ENCODE results near the gene TSSK6. TPM values are rescaled to one million over a fixed set of nuclear protein-coding genes. Genes with fewer than 3 reads are reported as not detected.

Gene TSSK6
- total RNA-seq, 4 donors from 2014 or later: 0.33 to 3.7 (median 1.5) TPM

- Histone ChIP-seq H3K27me3 (no peaks in the 10 kb centered on the region), H3K36me3 (peaks cover 15 to 57% (median 40%) of the 10 kb centered on the region in 4 donors), H3K4me1 (peaks cover 10 to 49% (median 21%) of the 10 kb centered on the region in 4 donors), H3K9me3 (no peaks in the 10 kb centered on the region), H3K4me3 (no peak overlapping the region), H3K27ac (replicated peaks in 1 of 4) (no peak overlapping the region)
- intact Hi-C loops (cut with DNase I): no loop called here
- no peak for TF ChIP-seq POLR2AphosphoS5 (IDR thresholded peaks at IDR 0.05)
- no peak for TF ChIP-seq POLR2A (IDR thresholded peaks at IDR 0.05; ENCODE audit: low read depth)
- TF ChIP-seq EP300 (IDR thresholded peaks at IDR 0.05): no peak
- TF ChIP-seq CTCF (IDR thresholded peaks at IDR 0.05): no peak
- DNase-seq (ENCODE audit: extremely low spot score): no peak
- 72% methylated on average over 20 of the region's 28 CpGs for WGBS
These were observed 11.4 kb upstream of the TSSK6 start for GRCh38 chr19:19526581-19527370.

GRCh38 chr19:19525611-19526380 lies 10.4 kb upstream of the TSSK6 start:
- WGBS: 88% methylated on average over 15 of the region's 23 CpGs
- intact Hi-C loops (cut with DNase I): no loop called here
- Histone ChIP-seq H3K4me1 (peaks cover 10 to 58% (median 21%) of the 10 kb centered on the region in 4 donors), H3K9me3 (no peaks in the 10 kb centered on the region), H3K27ac (replicated peaks in 1 of 4) (no peak overlapping the region), H3K4me3 (no peak overlapping the region), H3K27me3 (no peaks in the 10 kb centered on the region), H3K36me3 (peaks cover 15 to 62% (median 40%) of the 10 kb centered on the region in 4 donors)
- DNase-seq (ENCODE audit: extremely low spot score): no peak
- TF ChIP-seq CTCF (IDR thresholded peaks at IDR 0.05): no peak
- TF ChIP-seq POLR2A (IDR thresholded peaks at IDR 0.05; ENCODE audit: low read depth): no peak
- TF ChIP-seq EP300 (IDR thresholded peaks at IDR 0.05): no peak
- TF ChIP-seq POLR2AphosphoS5 (IDR thresholded peaks at IDR 0.05): no peak

- Histone ChIP-seq H3K9me3 (no peaks in the 10 kb centered on the region), H3K4me1 (peaks cover 8 to 67% (median 22%) of the 10 kb centered on the region in 4 donors), H3K27ac (replicated peaks in 1 of 4) (no peak overlapping the region), H3K4me3 (no peak overlapping the region), H3K27me3 (no peaks in the 10 kb centered on the region), H3K36me3 (peaks cover 15 to 74% (median 50%) of the 10 kb centered on the region in 4 donors)
- no peak for DNase-seq (ENCODE audit: extremely low spot score)
- intact Hi-C loops (cut with DNase I): no loop called here
- no peak for TF ChIP-seq EP300 (IDR thresholded peaks at IDR 0.05)
- TF ChIP-seq POLR2AphosphoS5 (IDR thresholded peaks at IDR 0.05): no peak
- no peak for TF ChIP-seq CTCF (IDR thresholded peaks at IDR 0.05)
- TF ChIP-seq POLR2A (IDR thresholded peaks at IDR 0.05; ENCODE audit: low read depth): no peak
- 77% methylated on average over 7 of the region's 7 CpGs for WGBS
These were observed 8.7 kb upstream of the TSSK6 start for GRCh38 chr19:19524053-19524452.

- WGBS: 97% methylated on average over 3 of the region's 3 CpGs
- Histone ChIP-seq H3K27me3 (no peaks in the 10 kb centered on the region), H3K4me1 (peaks cover 8 to 62% (median 23%) of the 10 kb centered on the region in 4 donors), H3K27ac (replicated peaks in 1 of 4) (no peak overlapping the region), H3K36me3 (peaks cover 13 to 73% (median 48%) of the 10 kb centered on the region in 4 donors), H3K4me3 (no peak overlapping the region), H3K9me3 (no peaks in the 10 kb centered on the region)
- no peak for TF ChIP-seq POLR2A (IDR thresholded peaks at IDR 0.05; ENCODE audit: low read depth)
- TF ChIP-seq POLR2AphosphoS5 (IDR thresholded peaks at IDR 0.05): no peak
- no peak for TF ChIP-seq EP300 (IDR thresholded peaks at IDR 0.05)
- TF ChIP-seq CTCF (IDR thresholded peaks at IDR 0.05): no peak
- no peak for DNase-seq (ENCODE audit: extremely low spot score)
- intact Hi-C loops (cut with DNase I): no loop called here
These were observed 7.8 kb upstream of the TSSK6 start for GRCh38 chr19:19523177-19523576.

Data from esophagus muscularis mucosa (tissue), 4 donors.